OCI-LY3 (cell line): Measurements from ENCODE around the gene GADD45G.
A peak's percentile ranks its signal among the peaks of the same experiment; 100 is the strongest.

ENCODE experiments used
- H2AFZ ChIP-seq: fragments of 200-600, 300-600 bp; shearing (Covaris generic); 2 replicates; pipeline ENCODE4 v1.6.0; 2014; ENCODE audit warnings: antibody characterized with exemption, low read depth, low read length
- H3K27ac ChIP-seq: fragments of 200-600, 300-600 bp; sonication (generic); 2 replicates; pipeline ENCODE4 v1.5.1; 2014; ENCODE audit warnings: mild to moderate bottlenecking, low read length, moderate library complexity, mixed read lengths
- H3K27me3 ChIP-seq: fragments of 200-600, 300-600 bp; sonication (generic); 2 replicates; pipeline ENCODE4 v1.6.1; 2014; ENCODE audit warnings: low read depth, low read length, mixed read lengths
- H3K36me3 ChIP-seq: fragments of 200-600, 300-600 bp; sonication (generic); replicated peaks from 2 replicates; pipeline ENCODE3; 2014; ENCODE audit warnings: low read depth, low read length, mixed read lengths
- H3K4me1 ChIP-seq: fragments of 300-600, 200-600 bp; sonication (generic); 2 replicates; pipeline ENCODE4 v1.6.1; 2014; ENCODE audit warnings: low read length, mixed read lengths
- H3K4me2 ChIP-seq: fragments of 200-600, 300-600 bp; sonication (generic); 2 replicates; pipeline ENCODE4 v1.6.1; 2014; ENCODE audit warnings: low read length, mixed read lengths
- H3K4me3 ChIP-seq: fragments of 300-600, 200-600 bp; sonication (generic); 2 replicates; pipeline ENCODE4 v1.5.1; 2014; ENCODE audit warnings: antibody characterized with exemption, mild to moderate bottlenecking, low read length, moderate library complexity
- H3K79me2 ChIP-seq: fragments of 300-600, 200-600 bp; shearing (Covaris generic); 2 replicates; pipeline ENCODE4 v1.6.1; 2014; ENCODE audit warnings: mild to moderate bottlenecking, low read length, mixed read lengths
- H3K9ac ChIP-seq: fragments of 300-600, 200-600 bp; shearing (Covaris generic); 2 replicates; pipeline ENCODE4 v1.6.0; 2014; ENCODE audit warnings: mild to moderate bottlenecking, low read length, moderate library complexity
- H3K9me3 ChIP-seq: fragments of 200-600, 300-600 bp; shearing (Covaris generic); 2 replicates; pipeline ENCODE4 v1.6.1; 2014; ENCODE audit warnings: low read length, mixed read lengths; ENCODE audit not compliant: insufficient read depth
- H4K20me1 ChIP-seq: fragments of 200-600, 300-600 bp; sonication (generic); 2 replicates; pipeline ENCODE4 v1.6.1; 2016; ENCODE audit warnings: low read length, mixed read lengths; ENCODE audit not compliant: insufficient read depth
- EZH2phosphoT487 ChIP-seq: fragments of 200-600 bp; shearing (Covaris generic); IDR thresholded peaks from 2 replicates; pipeline ENCODE4 v1.6.1; 2018; ENCODE audit warnings: antibody characterized with exemption, mixed run types, low read depth
- TF ChIP-seq, protein P1 (sequence below): fragments of 200-600, 300-600 bp; sonication (generic); IDR thresholded peaks from 2 replicates; pipeline ENCODE4 v1.5.1; 2014; ENCODE audit warnings: antibody characterized with exemption, low read length, low read depth

GADD45G gene

DNA sequence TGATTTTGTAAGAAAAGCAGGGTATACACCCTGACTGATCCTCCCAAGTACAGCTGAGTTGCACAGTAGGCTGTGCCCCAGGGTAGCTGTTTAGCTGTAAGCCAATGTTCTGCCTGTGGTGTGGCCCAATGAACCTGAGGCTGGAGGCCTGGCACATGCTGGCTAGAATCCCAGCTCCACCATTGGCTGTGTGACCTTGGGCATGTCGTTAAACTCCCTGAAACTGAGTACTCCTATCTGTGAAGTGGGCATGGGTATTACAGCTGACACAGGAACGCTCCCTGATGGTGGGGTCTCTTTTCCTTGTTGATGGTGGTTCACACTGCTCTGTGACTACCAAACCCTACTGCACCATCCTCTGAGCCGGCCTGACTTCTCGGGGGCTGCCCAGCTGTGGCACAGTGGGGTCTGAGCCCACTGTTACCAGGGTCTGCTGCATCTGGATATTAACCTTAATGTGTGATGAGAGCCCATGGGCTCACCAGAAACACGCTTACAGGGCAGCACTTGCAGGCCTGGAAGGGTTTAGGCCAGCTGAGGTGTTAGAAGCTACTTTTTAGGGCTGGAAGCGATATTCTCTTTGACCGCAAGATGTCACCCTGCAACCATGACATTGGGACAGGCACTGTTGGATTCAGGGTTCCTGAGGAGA lies 7.0 kb upstream of the GADD45G start:
- no peak overlapping the region for H3K4me3 ChIP-seq
- TF ChIP-seq, protein P1, sequence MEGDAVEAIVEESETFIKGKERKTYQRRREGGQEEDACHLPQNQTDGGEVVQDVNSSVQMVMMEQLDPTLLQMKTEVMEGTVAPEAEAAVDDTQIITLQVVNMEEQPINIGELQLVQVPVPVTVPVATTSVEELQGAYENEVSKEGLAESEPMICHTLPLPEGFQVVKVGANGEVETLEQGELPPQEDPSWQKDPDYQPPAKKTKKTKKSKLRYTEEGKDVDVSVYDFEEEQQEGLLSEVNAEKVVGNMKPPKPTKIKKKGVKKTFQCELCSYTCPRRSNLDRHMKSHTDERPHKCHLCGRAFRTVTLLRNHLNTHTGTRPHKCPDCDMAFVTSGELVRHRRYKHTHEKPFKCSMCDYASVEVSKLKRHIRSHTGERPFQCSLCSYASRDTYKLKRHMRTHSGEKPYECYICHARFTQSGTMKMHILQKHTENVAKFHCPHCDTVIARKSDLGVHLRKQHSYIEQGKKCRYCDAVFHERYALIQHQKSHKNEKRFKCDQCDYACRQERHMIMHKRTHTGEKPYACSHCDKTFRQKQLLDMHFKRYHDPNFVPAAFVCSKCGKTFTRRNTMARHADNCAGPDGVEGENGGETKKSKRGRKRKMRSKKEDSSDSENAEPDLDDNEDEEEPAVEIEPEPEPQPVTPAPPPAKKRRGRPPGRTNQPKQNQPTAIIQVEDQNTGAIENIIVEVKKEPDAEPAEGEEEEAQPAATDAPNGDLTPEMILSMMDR: peak; percentile 87
- TF ChIP-seq EZH2phosphoT487: no peak
- peaks cover 55% of the 10 kb centered on the region for H3K27me3 ChIP-seq

DNA sequence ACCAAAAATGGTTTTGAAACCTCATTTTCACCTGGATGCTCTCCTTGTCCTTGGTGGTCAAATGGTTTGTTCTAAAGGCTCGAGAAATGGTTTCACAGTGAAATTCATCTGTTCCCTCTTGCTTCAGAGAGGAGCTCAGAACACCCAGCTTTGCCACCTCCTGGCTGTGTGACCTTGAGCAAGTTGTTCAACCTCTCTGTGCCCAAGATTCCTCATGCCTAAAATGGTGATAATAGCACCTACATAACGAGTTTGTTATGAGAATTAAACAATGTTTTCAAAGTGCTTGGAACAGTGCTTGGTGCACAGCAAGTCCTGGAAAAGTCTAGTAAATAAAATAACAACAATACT lies 6.5 kb upstream of the GADD45G start:
- no peak overlapping the region for H3K4me2 ChIP-seq
- no peaks in the 10 kb centered on the region for H3K9me3 ChIP-seq
- no peaks in the 10 kb centered on the region for H4K20me1 ChIP-seq
- H3K4me3 ChIP-seq: no peak overlapping the region
- H3K9ac ChIP-seq: no peak overlapping the region
- H3K36me3 ChIP-seq: no peaks in the 10 kb centered on the region
- H3K27ac ChIP-seq: no peak overlapping the region
- H3K79me2 ChIP-seq: no peaks in the 10 kb centered on the region
- H2AFZ ChIP-seq: no peak overlapping the region
- TF ChIP-seq EZH2phosphoT487: no peak
- TF ChIP-seq, protein P1: no peak
- H3K27me3 ChIP-seq: peaks cover 50% of the 10 kb centered on the region
- H3K4me1 ChIP-seq: no peaks in the 10 kb centered on the region

More for the DNA sequence above, 7.0 kb upstream of the GADD45G start:
- Histone ChIP-seq H3K9me3 (no peaks in the 10 kb centered on the region), H3K4me2 (no peak overlapping the region), H3K4me1 (no peaks in the 10 kb centered on the region), H3K27ac (no peak overlapping the region), H3K9ac (no peak overlapping the region), H3K36me3 (no peaks in the 10 kb centered on the region), H3K79me2 (no peaks in the 10 kb centered on the region), H4K20me1 (no peaks in the 10 kb centered on the region), H2AFZ (no peak overlapping the region)

DNA sequence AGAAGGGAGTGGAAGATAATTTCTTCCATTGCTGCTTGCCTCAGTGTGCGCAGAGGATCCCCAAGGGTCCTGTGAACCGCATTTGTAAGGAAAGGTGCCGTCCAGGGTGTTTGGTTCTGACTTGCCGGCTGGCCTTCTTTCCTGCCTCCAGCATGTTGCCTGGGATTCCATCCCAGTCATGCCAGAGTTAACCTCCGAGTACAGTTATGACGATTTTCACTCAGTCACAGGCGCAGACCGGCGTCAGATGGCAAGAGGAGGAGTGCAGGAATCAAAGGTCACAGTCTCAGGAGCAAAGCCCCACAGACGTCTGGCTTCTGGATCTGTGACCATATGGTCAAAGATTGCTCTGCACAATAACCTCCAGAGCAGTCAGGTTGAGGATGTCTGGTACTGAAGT lies 5.9 kb upstream of the GADD45G start:
- TF ChIP-seq EZH2phosphoT487: no peak
- TF ChIP-seq, protein P1: no peak
- Histone ChIP-seq H3K36me3 (no peaks in the 10 kb centered on the region), H3K9ac (no peak overlapping the region), H3K4me3 (no peak overlapping the region), H4K20me1 (no peaks in the 10 kb centered on the region), H3K4me1 (0 out of 2 replicates have a peak, but pooled peaks cover 2% of the 10 kb centered on the region), H3K79me2 (no peaks in the 10 kb centered on the region), H3K27ac (no peak overlapping the region), H3K4me2 (no peak overlapping the region), H3K27me3 (peaks cover 46% of the 10 kb centered on the region), H2AFZ (no peak overlapping the region), H3K9me3 (no peaks in the 10 kb centered on the region)

DNA sequence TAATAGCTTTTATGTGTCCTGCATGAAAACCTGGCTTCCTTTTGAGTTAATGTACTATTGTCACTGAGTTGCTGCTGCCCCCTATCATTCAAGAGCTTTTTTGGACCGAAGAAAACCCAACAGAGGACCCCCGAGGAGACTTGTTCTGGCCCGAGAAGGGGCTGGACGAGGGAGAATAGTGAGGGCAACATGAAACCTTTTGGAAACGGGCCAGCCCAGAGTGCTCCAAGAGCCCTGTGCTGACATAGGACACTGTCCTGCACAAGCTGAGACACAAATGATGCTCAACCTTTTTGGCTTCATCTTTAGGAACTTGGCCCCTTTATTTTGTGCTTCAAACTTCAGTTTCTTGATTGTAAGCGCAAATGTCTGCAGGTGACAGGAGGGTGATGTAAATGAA lies 4.0 kb upstream of the GADD45G start:
- H3K27ac ChIP-seq: no peak overlapping the region
- H2AFZ ChIP-seq: no peak overlapping the region
- H3K9me3 ChIP-seq: no peaks in the 10 kb centered on the region
- no peak overlapping the region for H3K4me2 ChIP-seq
- H4K20me1 ChIP-seq: no peaks in the 10 kb centered on the region
- TF ChIP-seq, protein P1: no peak
- TF ChIP-seq EZH2phosphoT487: no peak
- H3K79me2 ChIP-seq: no peaks in the 10 kb centered on the region
- H3K4me1 ChIP-seq: 0 out of 2 replicates have a peak, but pooled peaks cover 2% of the 10 kb centered on the region
- no peak overlapping the region for H3K9ac ChIP-seq
- H3K27me3 ChIP-seq: peaks cover 34% of the 10 kb centered on the region
- H3K36me3 ChIP-seq: no peaks in the 10 kb centered on the region
- H3K4me3 ChIP-seq: no peak overlapping the region
